GM21367 (cell line): ENCODE measurements around the gene NR0B2.
A peak's percentile ranks its signal among the peaks of the same experiment; 100 is the strongest.

Experiments used
- ATAC-seq: cut with Tn5 transposase; IDR thresholded peaks from one replicate; pipeline ENCODE4 v1.9.1; 2021; ENCODE audit not compliant: unreplicated experiment

Gene NR0B2

GRCh38 chr1:26938004-26938658 lies 24.4 kb upstream of the NR0B2 start:
- ATAC-seq = no peak

- ATAC-seq = no peak
Measured at GRCh38 chr1:26936823-26937222, 23.0 kb upstream of the NR0B2 start.

- no peak for ATAC-seq
Measured at GRCh38 chr1:26932531-26932930, 18.8 kb upstream of the NR0B2 start.

- ATAC-seq = no peak
Measured at GRCh38 chr1:26923711-26924110, 9.9 kb upstream of the NR0B2 start.

GRCh38 chr1:26922901-26923300 lies 9.1 kb upstream of the NR0B2 start:
- ATAC-seq = no peak

GRCh38 chr1:26922431-26922729 lies 8.6 kb upstream of the NR0B2 start:
- no peak for ATAC-seq

- peak; percentile 86 for ATAC-seq
Measured at GRCh38 chr1:26921540-26922430, 8.0 kb upstream of the NR0B2 start, which contains the start of gene NUDC. TSS of gene NUDC (plus strand) at chr1:26921743. CDS start at chr1:26921849, 106 bp downstream.

- ATAC-seq = no peak
Measured at GRCh38 chr1:26921126-26921539, 7.4 kb upstream of the NR0B2 start.

GRCh38 chr1:26915204-26915842 lies 1.5 kb upstream of the NR0B2 start:
- no peak for ATAC-seq

GRCh38 chr1:26913389-26913753 lies 404 bp downstream of the NR0B2 start:
- ATAC-seq = no peak

- ATAC-seq = no peak
Measured at GRCh38 chr1:26912147-26912490, 1.7 kb downstream of the NR0B2 start.

- no peak for ATAC-seq
Measured at GRCh38 chr1:26911399-26912146, 2.2 kb downstream of the NR0B2 start.

- ATAC-seq = no peak
Measured at GRCh38 chr1:26910343-26911160, 3.2 kb downstream of the NR0B2 start.

- ATAC-seq = no peak
Measured at GRCh38 chr1:26909951-26910342, 3.8 kb downstream of the NR0B2 start.

GRCh38 chr1:26907071-26907917 lies 6.5 kb downstream of the NR0B2 start:
- ATAC-seq = no peak

- ATAC-seq = no peak
Measured at GRCh38 chr1:26900815-26901511, 12.8 kb downstream of the NR0B2 start.

- ATAC-seq = peak; percentile 79
Measured at GRCh38 chr1:26900001-26900814, 13.6 kb downstream of the NR0B2 start, which contains the start of gene GPATCH3. TSS of gene GPATCH3 (minus strand) at chr1:26900467. CDS start at chr1:26900442, 25 bp downstream.

- ATAC-seq = no peak
Measured at GRCh38 chr1:26897351-26897750, 16.4 kb downstream of the NR0B2 start.
